ENCODE measurements around the gene TUBB.

DNA sequence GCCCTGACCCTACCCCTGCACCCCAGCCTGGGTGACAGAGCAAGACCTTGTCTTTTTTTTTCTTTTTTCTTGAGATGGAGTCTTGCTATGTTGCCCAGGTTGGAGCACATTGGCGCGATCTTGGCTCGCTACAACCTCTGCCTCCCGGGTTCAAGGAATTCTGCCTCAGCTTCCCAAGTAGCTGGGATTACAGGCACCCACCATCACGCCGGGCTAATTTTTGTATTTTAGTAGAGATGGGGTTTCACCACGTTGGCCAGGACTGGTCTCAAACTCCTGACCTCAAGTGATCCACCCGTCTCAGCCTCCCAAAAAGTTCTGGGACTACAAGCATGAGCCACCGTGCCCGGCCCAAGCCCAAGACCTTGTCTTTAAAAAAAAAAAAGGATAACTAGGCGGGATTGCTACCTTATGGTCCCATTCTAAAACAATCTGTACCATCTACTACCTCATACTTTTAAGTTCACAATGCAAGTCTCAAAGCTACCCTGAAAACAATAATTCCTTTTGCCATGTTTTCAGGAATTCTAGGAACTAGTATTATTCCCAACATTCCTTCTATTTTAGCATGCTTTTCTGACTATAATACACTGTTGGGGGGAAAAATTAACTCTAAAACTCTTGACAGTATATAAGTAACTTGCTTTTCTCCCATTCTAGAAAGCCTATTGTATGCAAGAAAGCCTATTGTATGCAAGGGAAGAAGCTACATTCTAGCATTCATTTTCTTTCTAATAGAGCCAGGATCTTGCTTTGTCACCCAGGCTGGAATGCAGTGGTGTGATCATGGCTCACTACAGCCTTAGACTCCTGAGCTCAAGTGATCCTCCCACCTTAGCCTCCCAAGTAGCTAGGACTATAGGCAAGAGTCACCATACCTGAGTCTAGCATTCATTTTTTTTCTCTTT is 6.6 kb downstream of the TUBB start:
- TF ChIP-seq, protein P1, sequence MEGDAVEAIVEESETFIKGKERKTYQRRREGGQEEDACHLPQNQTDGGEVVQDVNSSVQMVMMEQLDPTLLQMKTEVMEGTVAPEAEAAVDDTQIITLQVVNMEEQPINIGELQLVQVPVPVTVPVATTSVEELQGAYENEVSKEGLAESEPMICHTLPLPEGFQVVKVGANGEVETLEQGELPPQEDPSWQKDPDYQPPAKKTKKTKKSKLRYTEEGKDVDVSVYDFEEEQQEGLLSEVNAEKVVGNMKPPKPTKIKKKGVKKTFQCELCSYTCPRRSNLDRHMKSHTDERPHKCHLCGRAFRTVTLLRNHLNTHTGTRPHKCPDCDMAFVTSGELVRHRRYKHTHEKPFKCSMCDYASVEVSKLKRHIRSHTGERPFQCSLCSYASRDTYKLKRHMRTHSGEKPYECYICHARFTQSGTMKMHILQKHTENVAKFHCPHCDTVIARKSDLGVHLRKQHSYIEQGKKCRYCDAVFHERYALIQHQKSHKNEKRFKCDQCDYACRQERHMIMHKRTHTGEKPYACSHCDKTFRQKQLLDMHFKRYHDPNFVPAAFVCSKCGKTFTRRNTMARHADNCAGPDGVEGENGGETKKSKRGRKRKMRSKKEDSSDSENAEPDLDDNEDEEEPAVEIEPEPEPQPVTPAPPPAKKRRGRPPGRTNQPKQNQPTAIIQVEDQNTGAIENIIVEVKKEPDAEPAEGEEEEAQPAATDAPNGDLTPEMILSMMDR (IDR thresholded peaks at IDR 0.05 in 8 of 11, conservative IDR thresholded peaks at IDR 0.05 in 3 of 11), result no peak
- no peak for TF ChIP-seq POLR2A (IDR thresholded peaks at IDR 0.05)
